GM18526 (cell line): ENCODE data around the gene MYO1D.
A peak's percentile ranks its signal among the peaks of the same experiment; 100 is the strongest.

Source experiments
- POLR2A ChIP-seq: IDR thresholded peaks from 3 replicates; pipeline ENCODE4 v1.6.1; 2011; ENCODE audit not compliant: insufficient read length; ENCODE audit errors: extremely low read depth

The MYO1D gene

GRCh38 chr17:32588135-32588534 lies 288.8 kb downstream of the MYO1D start:
- TF ChIP-seq POLR2A: no peak

DNA sequence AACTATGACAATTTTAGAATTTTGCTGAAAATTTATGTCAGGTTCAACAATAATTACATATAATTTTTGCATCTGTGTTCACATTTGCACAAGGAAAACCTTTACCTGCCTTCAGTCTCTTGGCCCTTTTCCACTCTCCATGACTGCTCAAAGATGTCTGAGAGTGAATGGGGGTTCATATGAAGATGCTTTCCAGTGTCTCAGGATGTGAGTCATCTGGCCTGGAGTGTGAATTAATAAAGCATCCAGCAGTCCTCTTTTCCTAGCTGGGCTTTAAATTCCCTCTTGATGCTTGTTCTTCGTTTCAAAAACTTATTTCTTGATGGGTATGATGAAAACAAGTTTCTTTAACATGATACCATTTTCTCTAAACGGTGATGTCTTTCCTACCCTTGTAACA lies 290.3 kb downstream of the MYO1D start:
- no peak for TF ChIP-seq POLR2A

- no peak for TF ChIP-seq POLR2A
Measured at GRCh38 chr17:32584792-32585191, 292.1 kb downstream of the MYO1D start.

- TF ChIP-seq POLR2A: no peak
Measured at GRCh38 chr17:32583053-32583452, 293.9 kb downstream of the MYO1D start.

DNA sequence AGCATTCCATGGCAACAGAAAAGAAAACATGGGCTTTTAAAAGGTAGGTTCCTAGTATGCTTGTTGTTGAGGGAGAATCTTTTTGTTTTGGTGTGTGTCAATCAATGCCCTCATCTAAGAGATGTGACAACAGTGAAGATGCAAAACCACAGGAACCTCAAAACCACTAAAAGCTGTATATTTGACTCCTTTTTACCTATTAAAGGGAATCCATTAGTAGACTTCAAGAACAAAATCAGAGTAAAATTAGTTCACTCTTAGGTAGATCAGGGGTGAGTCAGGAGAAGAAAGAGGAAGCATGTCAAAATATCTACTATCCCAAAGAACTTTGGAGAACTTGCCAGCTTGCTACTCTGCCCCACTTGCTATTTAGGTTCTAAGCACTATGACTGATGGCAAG lies 301.1 kb downstream of the MYO1D start:
- TF ChIP-seq POLR2A: no peak

DNA sequence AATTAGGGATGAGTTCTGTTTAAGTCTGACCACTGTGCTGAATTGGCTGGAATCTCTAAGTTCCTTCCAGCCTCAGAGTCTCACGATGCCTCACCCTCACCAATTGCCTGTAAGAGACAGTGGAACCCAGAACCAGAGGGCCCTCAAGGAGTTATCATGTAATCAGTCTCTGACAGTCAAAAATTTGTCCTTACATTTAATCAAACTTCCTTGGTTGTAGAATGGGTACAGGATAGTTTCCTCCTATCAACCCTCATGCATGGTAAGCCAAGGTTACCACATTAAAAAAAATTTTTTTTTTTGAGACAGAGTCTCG lies 306.9 kb downstream of the MYO1D start:
- no peak for TF ChIP-seq POLR2A

GRCh38 chr17:32569171-32570080 lies 307.5 kb downstream of the MYO1D start:
- no peak for TF ChIP-seq POLR2A

DNA sequence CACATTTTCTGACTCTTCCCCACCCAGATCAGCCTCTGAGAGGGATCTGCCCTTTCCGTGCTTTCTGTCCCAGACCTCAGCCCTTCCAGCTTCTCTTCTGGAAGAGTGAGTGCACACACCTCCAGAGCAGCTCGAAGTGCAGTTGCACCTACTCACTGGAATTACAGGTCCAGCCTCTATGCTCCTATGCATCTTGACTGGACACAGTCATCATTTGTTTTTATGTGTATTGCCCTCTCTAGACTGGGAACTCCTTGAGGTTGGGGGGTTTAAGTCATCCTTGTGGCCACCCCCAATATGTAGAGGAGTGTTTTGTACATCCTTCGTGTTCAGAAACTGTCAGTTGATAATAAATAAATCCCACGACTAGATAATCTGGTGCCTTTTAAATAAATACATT lies 308.2 kb downstream of the MYO1D start:
- TF ChIP-seq POLR2A: no peak

DNA sequence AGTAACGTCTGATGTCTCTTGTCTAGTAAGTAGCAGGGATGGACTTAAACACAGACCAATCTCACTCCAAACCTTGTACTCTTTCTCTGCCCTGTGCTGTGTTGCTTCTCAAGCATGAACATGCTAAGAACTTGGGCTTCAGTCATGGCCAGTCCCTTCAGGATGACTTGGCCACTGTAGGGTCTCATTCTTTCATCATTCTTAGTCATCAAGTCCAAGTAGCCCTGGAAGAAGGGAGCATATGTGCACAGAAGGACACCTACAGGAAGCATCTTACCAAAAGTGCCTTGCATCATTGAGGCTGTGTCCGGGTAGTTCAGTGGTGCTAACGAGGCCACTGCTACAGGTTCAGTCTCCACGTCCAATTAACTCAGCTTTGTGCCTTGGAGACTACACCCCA lies 309.4 kb downstream of the MYO1D start:
- no peak for TF ChIP-seq POLR2A

- no peak for TF ChIP-seq POLR2A
Measured at GRCh38 chr17:32567086-32567485, 309.8 kb downstream of the MYO1D start.

DNA sequence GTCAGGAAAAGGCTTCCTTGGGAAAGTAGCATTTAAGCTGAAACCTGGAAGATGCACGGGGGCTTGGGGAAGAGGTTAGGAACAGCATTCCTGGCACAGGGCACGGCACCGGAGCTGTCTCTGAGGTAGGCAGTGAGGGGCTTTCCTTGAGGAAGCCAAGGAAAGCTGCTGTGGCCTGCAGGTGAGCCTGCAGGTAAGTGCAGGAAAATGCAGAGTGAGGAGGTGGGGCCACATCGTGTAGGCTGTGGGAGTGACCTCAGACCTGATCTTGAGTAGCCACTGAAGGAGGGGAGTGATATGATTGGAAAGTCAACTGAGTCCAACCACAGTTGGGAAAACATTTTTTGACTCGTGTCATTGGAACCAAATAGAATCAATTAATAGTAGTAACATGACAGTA lies 310.6 kb downstream of the MYO1D start:
- TF ChIP-seq POLR2A: no peak

- TF ChIP-seq POLR2A: no peak
Measured at GRCh38 chr17:32565401-32565800, 311.5 kb downstream of the MYO1D start.

GRCh38 chr17:32564325-32564724 lies 312.6 kb downstream of the MYO1D start:
- no peak for TF ChIP-seq POLR2A

GRCh38 chr17:32563583-32563982 lies 313.3 kb downstream of the MYO1D start:
- TF ChIP-seq POLR2A: no peak

DNA sequence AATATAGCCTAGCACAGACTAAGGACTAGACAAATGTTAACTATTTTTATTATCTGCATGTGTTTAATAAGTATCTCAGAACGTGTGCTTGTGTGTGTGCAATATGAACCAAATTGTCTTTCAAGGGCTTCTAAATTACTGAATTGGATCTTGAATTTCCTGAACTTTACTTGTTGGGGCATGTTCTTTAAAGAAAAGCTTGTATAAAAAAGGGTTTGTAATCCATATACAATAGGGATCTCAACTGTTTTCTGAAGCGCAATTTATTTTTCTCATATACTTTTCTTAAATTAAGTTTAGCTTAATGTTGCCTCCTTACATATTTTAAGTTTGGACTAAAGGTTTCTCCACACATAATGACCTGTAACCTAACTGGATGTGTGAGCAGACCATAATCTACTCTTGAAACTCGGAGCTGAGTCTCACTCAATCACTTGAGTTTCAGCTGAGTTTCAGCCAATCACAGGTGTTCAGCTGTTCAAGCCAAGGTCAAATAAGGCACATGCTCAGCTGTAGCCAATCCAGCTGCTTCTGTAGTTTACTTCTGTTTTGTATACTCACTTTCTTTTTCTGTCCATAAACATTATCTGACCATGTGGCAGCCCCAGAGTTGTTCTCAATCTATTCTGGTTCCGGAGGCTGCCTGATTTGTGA lies 317.8 kb downstream of the MYO1D start:
- peak; percentile 10 for TF ChIP-seq POLR2A

DNA sequence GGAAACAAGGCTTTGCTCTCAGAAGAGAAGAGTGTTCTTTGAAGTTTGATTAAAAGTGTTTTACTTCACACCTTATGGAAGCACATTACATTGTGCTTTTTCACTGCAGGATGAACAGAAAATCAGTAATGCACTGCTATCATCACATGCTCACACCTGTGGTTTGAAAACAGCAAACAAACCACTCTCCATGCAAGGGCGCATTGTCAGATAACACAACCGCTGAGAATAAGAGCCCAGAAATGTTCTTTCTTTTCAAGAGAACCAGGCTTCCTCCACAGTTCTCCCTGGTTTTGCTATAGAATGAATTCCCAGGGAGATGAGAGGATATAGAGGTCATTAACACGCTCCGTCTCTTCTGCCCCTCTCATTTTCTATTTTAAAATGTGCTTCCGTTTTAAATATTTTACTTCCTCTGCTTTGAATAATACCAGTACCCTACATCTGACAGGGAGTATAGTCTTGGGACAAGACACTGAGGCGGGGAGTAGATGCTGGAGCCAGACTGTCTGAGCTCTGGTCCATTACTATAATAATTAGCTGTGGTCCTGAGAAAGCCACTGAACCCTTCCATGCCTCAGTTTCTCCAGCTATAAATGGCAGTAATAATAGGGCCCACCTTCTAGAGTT lies 318.5 kb downstream of the MYO1D start:
- no peak for TF ChIP-seq POLR2A
